Fibroblast of skin of back (primary cell): Measurements from ENCODE around the gene GNG8.

Source experiments
- DNase-seq: peaks from one replicate; pipeline ENCODE4 v3.0.0-alpha.2; 2013

GNG8 gene

DNA sequence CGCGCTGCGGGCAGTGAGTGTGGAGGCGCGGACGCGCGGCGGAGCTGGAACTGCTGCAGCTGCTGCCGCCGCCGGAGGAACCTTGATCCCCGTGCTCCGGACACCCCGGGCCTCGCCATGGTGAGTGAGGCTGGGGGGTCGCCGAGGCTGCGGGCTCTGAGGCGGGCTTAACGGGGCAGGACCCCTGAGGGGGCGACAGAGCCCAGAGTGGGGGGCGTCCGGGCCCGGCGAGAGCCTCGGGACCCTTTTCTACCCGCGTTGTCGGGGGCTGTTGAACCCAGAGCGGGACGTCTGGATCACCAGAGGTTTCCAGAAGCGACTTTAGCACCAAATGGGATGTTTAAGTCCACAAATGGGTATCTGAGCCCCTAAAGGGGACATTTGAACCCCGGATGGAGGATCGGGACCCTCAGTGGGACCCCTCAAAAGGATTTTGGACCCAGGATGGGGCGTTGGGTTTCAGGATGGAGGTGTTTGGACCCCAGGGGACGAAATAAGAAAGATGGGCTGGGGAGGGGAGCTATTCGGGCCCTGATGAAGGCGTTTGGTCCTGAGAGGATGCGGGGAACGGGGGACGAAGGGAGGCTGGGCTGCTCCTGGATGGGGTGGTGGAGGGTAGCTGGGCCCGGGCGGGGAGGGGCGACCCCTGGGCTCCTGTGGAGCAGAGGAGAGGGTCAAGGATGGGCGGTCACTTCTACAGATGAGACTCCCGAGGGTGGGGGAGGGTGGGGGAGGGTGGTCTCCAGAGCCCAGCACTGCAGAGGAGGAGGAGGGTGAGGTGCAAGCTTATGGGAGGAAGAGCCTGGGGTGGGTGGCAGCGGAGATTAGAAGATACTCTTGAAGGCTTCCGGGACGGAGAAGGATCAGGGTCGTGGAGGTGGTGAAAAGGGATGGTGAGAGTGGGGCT, 34.4 kb downstream of the GNG8 start, which contains the start of gene CALM3:
Gene CALM3, plus strand, starts transcription at position 13 of the 907 bp plus-strand sequence. Its CDS starts 105 bp downstream, at position 118.
- no peak for DNase-seq

DNA sequence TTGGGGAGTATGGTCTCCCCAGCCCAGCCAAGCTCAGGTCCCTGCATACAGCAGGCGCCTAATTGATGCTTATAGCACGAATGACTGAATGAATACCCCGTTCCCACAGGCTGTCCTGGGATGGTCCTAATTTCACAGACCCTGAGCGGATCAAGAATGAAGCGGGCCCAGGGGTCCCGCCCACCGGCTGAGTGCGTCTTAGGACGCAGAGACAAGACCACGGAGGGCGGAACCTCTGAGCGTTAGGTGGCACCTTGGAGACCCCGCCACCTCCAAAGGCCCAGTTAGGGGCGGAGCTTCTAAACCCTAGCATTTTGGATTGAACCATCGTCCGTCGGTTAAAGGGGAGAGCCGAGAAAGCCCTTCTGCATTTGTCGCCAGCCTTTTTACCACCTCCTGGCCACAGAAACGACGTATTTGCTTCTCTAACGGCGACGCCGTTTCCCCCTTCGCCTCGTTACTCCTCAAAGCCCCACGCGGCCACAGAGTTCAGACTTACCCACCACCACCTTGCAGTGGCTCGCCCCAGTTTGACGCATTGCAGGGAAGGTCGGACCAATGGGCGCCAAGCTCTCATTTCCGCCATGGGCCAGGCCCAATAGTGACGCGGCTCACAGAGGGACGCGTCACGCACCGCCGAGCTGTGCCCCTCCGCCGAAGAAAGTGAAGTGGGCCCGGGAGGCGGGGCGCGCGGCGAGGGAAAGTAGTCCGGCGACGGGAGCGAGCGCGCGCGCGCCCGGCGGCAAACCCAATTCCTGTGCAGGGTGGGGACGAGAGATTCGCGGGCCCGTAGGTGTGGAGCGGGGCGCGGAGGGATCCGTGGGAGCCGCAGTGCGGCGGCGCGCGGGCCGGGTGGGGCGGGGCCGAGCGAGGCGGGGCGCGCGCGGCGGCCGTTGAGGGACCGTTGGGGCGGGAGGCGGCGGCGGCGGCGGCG, 35.4 kb downstream of the GNG8 start:
- DNase-seq, result peak; percentile 96

DNA sequence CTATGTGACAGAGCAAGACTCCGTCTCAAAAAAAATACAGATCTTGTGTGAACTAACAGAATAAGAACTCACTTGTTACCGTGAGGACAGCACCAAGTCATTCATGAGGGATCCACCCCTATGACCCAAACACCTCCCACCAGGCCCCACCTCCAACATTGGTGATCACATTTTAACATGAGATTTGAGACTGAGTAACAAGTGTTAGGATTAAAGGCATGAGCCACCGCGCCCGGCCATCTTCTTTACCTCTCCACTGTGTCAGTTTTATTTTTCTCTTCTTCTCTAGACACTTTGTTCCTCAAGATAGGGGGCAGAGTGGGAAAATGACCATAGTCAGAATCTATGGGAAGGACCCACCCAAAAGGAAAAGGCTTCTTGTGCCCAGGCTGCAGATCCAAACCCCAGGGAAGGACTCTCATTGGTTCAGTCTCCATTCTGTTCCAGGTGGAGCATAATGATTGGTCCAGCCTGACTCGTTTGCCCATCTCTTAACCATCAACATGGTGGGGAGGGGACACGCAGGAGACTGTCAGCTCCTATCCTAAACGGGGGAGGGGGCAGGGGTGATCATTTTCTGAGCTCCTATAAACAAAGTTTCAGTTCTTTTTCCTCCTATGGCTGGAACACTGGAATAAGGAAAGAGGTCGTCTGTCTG, 36.2 kb downstream of the GNG8 start:
- DNase-seq, result no peak

DNA sequence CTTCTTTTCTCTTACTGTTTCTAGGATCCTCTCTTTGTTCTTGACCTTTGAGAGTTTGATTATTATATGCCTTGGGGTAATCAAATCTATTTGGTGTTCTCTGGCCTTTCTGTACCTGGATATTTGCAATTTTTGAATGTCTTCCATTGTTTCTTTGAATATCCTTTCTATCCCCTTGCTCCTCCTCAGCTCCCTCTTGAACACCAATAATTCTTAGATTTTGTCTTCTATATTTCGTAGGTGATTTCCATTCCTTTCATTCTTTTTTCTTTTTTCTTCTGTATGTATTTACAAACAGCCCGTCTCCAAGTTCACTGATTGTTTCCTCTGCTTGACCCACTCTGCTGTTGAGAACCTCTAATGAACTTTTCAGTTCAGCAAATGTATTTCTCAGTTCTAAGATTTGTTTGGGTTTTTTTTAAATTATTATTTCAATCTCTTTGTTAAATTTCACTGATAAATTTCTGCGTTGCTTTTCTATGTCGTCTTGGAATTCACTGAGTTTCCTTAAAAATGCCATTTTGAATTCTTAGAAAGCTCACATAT, 37.6 kb downstream of the GNG8 start:
- DNase-seq, result no peak

DNA sequence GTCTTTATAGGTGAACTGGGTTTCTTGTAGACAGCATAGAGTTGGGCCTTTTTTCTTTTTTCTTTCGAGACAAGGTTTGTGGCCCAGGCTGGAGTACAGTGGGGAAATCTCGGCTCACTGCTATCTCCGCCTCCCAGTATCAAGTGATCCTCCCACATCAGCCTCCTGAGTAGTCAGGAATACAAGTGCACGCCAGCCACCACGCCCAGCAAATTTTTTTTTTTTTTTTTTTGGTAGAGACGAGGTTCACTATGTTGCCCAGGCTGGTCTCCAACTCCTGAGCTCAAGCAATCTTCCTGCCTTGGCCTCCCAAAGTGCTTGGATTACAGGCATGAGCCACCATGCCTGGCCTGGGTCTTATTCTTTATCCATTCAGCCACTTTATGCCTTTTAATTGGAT, 40.0 kb downstream of the GNG8 start:
- DNase-seq, result no peak

DNA sequence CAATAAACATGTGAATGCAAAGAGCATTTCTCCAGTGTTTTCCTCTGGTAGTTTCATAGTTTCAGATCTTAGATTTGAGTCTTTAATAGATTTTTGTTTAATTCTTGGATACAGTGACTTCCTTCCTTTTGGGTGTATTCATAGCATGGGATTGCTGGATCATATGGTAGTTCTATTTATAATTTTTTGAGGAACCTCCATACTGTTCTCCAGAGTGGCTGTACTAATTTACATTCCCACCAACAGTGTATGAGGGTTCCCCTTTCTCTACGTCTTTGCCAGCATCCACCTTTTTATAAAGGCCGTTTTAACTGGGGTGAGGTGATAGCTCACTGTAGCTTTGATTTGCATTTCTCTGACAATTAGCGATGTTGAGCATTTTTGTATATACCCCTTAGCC, 44.1 kb downstream of the GNG8 start:
- no peak for DNase-seq

DNA sequence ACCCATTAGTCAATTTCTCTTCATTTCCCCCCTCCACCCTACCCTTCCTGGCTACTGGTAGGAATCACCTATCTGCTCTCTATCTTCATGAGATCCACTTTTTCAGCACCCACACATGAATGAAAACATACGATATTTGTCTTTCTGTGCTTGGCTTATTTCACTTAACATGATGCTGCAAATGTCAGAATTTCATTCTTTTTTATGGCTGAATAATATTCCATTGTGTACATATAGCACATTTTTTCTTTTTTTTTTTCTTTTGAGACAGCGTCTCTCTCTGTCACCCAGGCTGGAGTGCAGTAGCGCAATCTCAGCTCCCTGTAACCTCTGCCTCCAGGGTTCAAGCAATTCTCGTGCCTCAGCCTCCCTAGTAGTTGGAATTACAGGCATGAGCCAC, 44.7 kb downstream of the GNG8 start:
- DNase-seq, result no peak

DNA sequence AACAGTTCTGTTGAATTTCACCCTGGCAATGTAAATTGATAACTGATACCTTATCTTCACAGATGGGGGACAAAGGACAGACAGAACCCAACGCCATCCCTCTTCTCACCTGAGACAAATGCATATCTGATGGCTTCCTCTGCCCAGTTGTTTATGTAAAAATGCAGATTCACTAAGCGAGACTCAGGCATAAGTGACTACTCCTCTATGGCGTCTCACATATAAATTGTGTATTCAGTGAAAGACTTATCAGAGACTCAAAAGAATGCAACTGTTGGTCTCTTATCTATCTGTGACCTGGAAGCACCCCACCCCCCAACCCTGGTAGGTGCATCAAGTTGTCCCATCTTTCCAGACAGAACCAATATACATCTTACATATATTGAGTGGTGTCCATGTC, 48.1 kb downstream of the GNG8 start:
- DNase-seq, result no peak

DNA sequence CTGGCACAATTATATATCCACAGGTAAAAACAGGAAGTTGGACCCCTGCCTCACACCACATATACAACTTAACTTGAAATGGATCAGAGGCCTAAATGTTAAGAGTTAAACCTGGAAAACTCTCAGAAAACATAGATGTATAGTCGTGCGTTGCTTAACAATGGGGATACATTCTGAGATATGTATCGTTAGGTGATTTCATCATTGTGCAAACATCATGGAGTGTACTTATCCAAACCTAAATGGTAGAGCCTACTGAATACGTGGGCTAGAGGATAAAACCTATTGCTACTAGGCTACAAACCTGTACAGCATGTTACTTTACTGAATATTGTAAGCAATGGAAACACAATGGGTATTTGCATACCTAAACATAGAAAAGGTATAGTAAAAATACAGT, 49.7 kb downstream of the GNG8 start:
- DNase-seq, result no peak

DNA sequence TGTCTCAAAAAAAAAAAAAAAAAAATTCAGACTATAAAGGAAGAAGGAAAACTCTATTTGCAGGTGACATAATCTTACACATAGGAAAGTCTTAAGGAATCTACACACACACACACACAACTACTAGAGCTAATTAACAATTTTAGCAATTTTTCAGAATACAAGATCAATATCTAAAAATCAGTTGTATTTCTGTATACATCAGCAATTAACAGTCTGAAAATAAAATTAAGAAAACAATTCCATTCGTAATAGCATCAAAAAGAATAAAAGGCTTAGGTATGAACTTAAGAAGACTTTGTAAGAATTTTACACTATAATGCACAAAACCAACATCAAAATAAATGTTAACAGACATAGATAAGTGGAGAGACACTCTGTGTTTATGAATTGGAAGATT, 50.5 kb downstream of the GNG8 start:
- no peak for DNase-seq
